WERI-Rb-1 (cell line): ENCODE data around the gene SEMA5A.

ENCODE experiments used
- DNase-seq: peaks from one replicate; pipeline ENCODE4 v3.0.0-alpha.2; 2020
- H3K27ac ChIP-seq: fragments of 250-450 bp; sonication (Bioruptor Pico); 2 replicates; pipeline ENCODE4 v1.5.1; 2020; ENCODE audit warnings: mild to moderate bottlenecking, moderate library complexity
- H3K27me3 ChIP-seq: fragments of 250-450 bp; sonication (Bioruptor Pico); 2 replicates; pipeline ENCODE4 v1.5.1; 2021; ENCODE audit warnings: mild to moderate bottlenecking, low read depth, moderate library complexity; ENCODE audit not compliant: insufficient read depth, severe bottlenecking
- H3K36me3 ChIP-seq: fragments of 250-450 bp; sonication (Bioruptor Pico); 2 replicates; pipeline ENCODE4 v1.5.1; 2020; ENCODE audit warnings: mild to moderate bottlenecking, moderate library complexity
- H3K4me3 ChIP-seq: 2 replicates; pipeline ENCODE4 v1.5.1; 2011; ENCODE audit warnings: low read depth, mild to moderate bottlenecking, control low read depth, low read length
- H3K9me3 ChIP-seq: fragments of 250-450 bp; sonication (Bioruptor Pico); 2 replicates; pipeline ENCODE4 v1.5.1; 2021; ENCODE audit warnings: mild to moderate bottlenecking, moderate library complexity; ENCODE audit not compliant: severe bottlenecking
- CTCF ChIP-seq: IDR thresholded peaks from 2 replicates; pipeline ENCODE4 v1.5.1; 2011; ENCODE audit warnings: low read depth, mild to moderate bottlenecking, control low read depth, inconsistent platforms, low read length

Gene SEMA5A

GRCh38 chr5:9587135-9587534, 41.3 kb upstream of the SEMA5A start:
- Histone ChIP-seq H3K27ac (no peak overlapping the region), H3K9me3 (peaks cover 5% of the 10 kb centered on the region), H3K36me3 (no peaks in the 10 kb centered on the region), H3K4me3 (no peak overlapping the region), H3K27me3 (no peaks in the 10 kb centered on the region)
- DNase-seq = no peak
- no peak for TF ChIP-seq CTCF

GRCh38 chr5:9582406-9582805, 36.5 kb upstream of the SEMA5A start:
- no peak for DNase-seq
- peaks cover 11% of the 10 kb centered on the region for H3K9me3 ChIP-seq
- TF ChIP-seq CTCF = no peak
- H3K27ac ChIP-seq = no peak overlapping the region
- H3K36me3 ChIP-seq = no peaks in the 10 kb centered on the region
- no peaks in the 10 kb centered on the region for H3K27me3 ChIP-seq
- H3K4me3 ChIP-seq = no peak overlapping the region

GRCh38 chr5:9573796-9574195, 27.9 kb upstream of the SEMA5A start:
- Histone ChIP-seq H3K36me3 (no peaks in the 10 kb centered on the region), H3K9me3 (peaks cover 6% of the 10 kb centered on the region), H3K27ac (no peak overlapping the region), H3K27me3 (no peaks in the 10 kb centered on the region), H3K4me3 (no peak overlapping the region)
- no peak for TF ChIP-seq CTCF
- DNase-seq = no peak

GRCh38 chr5:9572246-9572645, 26.4 kb upstream of the SEMA5A start:
- DNase-seq = no peak
- H3K36me3 ChIP-seq = no peaks in the 10 kb centered on the region
- no peak overlapping the region for H3K27ac ChIP-seq
- no peaks in the 10 kb centered on the region for H3K27me3 ChIP-seq
- H3K9me3 ChIP-seq = no peaks in the 10 kb centered on the region
- TF ChIP-seq CTCF = no peak
- H3K4me3 ChIP-seq = no peak overlapping the region

- Histone ChIP-seq H3K4me3 (no peak overlapping the region), H3K36me3 (no peaks in the 10 kb centered on the region), H3K27me3 (no peaks in the 10 kb centered on the region), H3K9me3 (no peaks in the 10 kb centered on the region), H3K27ac (no peak overlapping the region)
- no peak for DNase-seq
- no peak for TF ChIP-seq CTCF
Measured at GRCh38 chr5:9570876-9571275, 25.0 kb upstream of the SEMA5A start.

GRCh38 chr5:9567039-9567438, 21.2 kb upstream of the SEMA5A start:
- Histone ChIP-seq H3K27me3 (no peaks in the 10 kb centered on the region), H3K4me3 (no peak overlapping the region), H3K9me3 (no peaks in the 10 kb centered on the region), H3K36me3 (no peaks in the 10 kb centered on the region), H3K27ac (no peak overlapping the region)
- TF ChIP-seq CTCF = no peak
- no peak for DNase-seq
